Mucosa of descending colon (tissue), 3 donors: ENCODE measurements around the gene SPCS3. TPM values are rescaled to one million over a fixed set of nuclear protein-coding genes. Genes with fewer than 3 reads are reported as not detected.

Source experiments
- ATAC-seq: fragments of 200-7000 bp; cut with Tn5 transposase; one replicate; pipeline ENCODE4 v1.9.1; 2020; ENCODE audit warnings: mild to moderate bottlenecking, moderate library complexity
- DNase-seq, 3 donors: peaks; one replicate each; pipeline ENCODE4 v3.0.0-alpha.2; 2020
- H3K36me3 ChIP-seq: fragments of 200-600 bp; one replicate; pipeline ENCODE4 v1.8.0; 2021; ENCODE audit warnings: low read depth, mild to moderate bottlenecking
- H3K4me1 ChIP-seq: fragments of 200-600 bp; one replicate; pipeline ENCODE4 v1.8.0; 2021; ENCODE audit warnings: low read depth, mild to moderate bottlenecking
- H3K4me3 ChIP-seq: fragments of 200-600 bp; one replicate; pipeline ENCODE4 v1.8.0; 2021; ENCODE audit warnings: mild to moderate bottlenecking
- H3K9me3 ChIP-seq: fragments of 200-600 bp; one replicate; pipeline ENCODE4 v1.8.0; 2021; ENCODE audit warnings: mild to moderate bottlenecking
- intact Hi-C, 2 donors: fragments of 100-400 bp; cut with DNase I in 1 of 2; cut with micrococcal nuclease in 1 of 2; formaldehyde crosslinking; loops; one replicate each; pipeline versions ENCODE4 v1.11.0 to v1.11.1; 2022; cut with DNase I, micrococcal nuclease
- total RNA-seq, 3 donors: library from RNA; stranded (reverse); fragmentation: NEBNext Ultra II Directional in 2 of 3; extraction: Animal tissue kit (Norgen Biotek cat#: 25700) in 2 of 3; gene quantifications; one replicate each; pipeline versions ENCODE4 v1.2.1 to v1.2.4, GENCODE V29; 2021 to 2023
- TF ChIP-seq, protein P1 (sequence below): fragments of 200-600 bp; IDR thresholded peaks from one replicate; pipeline ENCODE4 v1.8.0; 2022; ENCODE audit warnings: antibody characterized with exemption, mild to moderate bottlenecking
- donor health status: DM: no; HTN: no; CAD: no; lungs with moderate emphysema.
- donor health status: DM: no; HTN: no; CAD: no.
- donor health status: DM: no; HTN: yes; CAD: no.

The SPCS3 gene
- total RNA-seq, 3 donors from 2014 or later: 72.6 to 152 (median 102) TPM

DNA sequence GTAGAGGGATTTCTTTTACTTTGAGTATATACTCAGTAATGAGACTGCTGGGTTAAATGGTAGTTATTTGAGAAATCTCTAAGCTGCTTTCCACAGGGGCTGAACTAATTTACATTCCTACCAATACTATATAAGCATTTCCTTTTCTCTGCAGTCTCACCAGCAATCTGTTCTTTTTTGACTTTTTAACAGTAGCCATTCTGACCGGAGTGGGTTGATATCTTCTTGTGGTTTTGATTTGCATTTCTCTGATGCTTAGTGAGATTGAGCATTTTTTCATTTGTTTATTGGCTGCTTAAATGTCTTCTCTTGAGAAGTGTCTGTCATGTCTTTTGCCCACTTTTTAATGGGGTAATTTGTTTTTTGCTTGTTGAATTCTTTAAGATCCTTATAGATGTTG lies 43.3 kb downstream of the SPCS3 start:
- no peak overlapping the region for H3K4me3 ChIP-seq
- intact Hi-C loops: no loop called here
- no peaks in the 10 kb centered on the region for H3K4me1 ChIP-seq
- DNase-seq (no peak), ATAC-seq (no peak)
- TF ChIP-seq, protein P1, sequence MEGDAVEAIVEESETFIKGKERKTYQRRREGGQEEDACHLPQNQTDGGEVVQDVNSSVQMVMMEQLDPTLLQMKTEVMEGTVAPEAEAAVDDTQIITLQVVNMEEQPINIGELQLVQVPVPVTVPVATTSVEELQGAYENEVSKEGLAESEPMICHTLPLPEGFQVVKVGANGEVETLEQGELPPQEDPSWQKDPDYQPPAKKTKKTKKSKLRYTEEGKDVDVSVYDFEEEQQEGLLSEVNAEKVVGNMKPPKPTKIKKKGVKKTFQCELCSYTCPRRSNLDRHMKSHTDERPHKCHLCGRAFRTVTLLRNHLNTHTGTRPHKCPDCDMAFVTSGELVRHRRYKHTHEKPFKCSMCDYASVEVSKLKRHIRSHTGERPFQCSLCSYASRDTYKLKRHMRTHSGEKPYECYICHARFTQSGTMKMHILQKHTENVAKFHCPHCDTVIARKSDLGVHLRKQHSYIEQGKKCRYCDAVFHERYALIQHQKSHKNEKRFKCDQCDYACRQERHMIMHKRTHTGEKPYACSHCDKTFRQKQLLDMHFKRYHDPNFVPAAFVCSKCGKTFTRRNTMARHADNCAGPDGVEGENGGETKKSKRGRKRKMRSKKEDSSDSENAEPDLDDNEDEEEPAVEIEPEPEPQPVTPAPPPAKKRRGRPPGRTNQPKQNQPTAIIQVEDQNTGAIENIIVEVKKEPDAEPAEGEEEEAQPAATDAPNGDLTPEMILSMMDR: no peak
- no peaks in the 10 kb centered on the region for H3K9me3 ChIP-seq
- H3K36me3 ChIP-seq: no peaks in the 10 kb centered on the region

DNA sequence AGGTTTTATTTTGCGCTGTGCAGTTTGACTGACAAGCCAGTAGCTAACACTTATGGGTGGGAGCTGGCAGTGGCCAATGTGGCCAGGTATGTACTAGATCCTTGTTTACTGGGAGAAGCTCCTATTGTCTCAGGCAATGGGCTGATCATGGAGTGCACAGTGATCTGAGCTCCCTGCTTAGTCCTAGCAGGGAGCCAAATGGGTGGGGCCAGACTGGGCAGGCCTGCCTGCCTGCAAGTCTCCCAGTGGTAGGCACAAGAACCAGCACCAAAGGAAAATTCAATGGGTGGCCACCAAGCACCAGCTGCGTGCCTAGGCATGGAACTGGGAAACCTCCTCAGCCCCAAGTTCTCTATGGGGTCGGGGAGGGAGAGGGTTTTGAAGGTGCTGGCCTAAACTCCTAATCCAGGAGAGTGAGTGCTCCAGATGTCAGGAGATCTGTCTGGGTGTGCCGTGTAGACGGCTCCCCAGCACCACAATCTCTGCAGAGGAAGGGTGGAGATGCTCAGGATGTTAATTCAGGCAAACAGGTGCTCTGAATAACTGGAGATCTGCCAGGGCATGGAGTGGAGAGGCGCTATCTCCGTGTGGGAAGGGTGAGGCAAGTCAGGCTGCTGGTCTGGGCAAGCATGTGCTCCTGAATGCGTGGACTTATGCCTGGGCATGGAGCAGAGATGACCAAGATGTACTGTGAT lies 48.2 kb downstream of the SPCS3 start:
- no peak for DNase-seq
- H3K4me3 ChIP-seq: no peak overlapping the region
- no peak for ATAC-seq
- no peaks in the 10 kb centered on the region for H3K4me1 ChIP-seq
- intact Hi-C loops: no loop called here
- no peaks in the 10 kb centered on the region for H3K36me3 ChIP-seq
- H3K9me3 ChIP-seq: no peaks in the 10 kb centered on the region
- TF ChIP-seq, protein P1: no peak

DNA sequence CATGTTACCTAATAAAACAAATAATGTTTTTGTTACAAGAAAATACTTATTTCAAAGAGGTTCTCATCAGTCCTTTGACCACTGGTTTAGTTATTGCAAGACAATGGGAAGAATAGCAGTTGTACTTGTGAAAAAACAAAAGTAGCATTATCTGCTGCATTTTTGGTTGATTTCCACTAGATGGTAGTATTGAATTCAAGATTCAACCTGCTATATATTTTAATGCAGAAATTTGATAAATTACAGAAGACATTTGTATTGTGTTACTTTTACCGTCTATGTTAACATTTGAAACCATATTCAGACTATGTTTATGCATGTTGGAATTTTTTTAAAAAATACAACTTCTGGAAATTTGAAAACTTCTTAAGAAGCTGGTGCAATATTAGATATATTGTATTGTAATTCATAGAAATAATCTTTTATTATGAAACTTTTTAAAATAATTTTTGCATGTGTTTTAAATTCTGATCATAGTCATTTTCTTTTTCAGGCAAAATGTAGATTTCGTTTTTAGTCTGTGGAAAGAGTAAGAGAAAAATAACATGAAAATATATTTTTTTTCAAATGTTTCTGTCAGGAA lies 56.4 kb downstream of the SPCS3 start:
- Histone ChIP-seq H3K4me3 (no peak overlapping the region), H3K4me1 (no peaks in the 10 kb centered on the region), H3K36me3 (no peaks in the 10 kb centered on the region), H3K9me3 (no peaks in the 10 kb centered on the region)
- DNase-seq (no peak), ATAC-seq (no peak)
- TF ChIP-seq, protein P1: peak; percentile 17
- intact Hi-C loops: loop anchor here (10.0 kb wide), 1 partner anchor 669 kb away; no protein-coding TSS in a partner anchor

DNA sequence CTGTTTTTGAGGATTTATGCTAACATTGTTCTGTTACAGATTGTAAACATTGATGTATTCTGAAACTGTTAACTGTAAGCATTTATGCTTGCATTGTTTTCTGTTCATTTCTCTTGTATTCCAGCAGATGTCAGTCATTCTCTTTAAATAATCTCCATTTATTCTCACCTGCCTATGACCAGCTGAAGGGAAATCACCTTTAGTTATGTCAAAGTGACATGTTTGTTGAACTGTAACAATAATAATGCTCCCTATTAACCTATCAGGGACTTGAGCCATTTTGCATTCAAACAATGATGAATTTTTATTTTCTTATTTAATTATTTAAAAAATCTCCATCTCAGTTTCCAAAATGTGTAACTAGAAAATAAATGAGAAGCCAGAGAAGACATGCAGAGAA lies 58.0 kb downstream of the SPCS3 start:
- H3K4me1 ChIP-seq: no peaks in the 10 kb centered on the region
- DNase-seq (no peak), ATAC-seq (no peak)
- TF ChIP-seq, protein P1: no peak
- H3K4me3 ChIP-seq: no peak overlapping the region
- no peaks in the 10 kb centered on the region for H3K36me3 ChIP-seq
- no peaks in the 10 kb centered on the region for H3K9me3 ChIP-seq
- intact Hi-C loops: loop anchor here (10.0 kb wide), 1 partner anchor 667 kb away; no protein-coding TSS in a partner anchor

DNA sequence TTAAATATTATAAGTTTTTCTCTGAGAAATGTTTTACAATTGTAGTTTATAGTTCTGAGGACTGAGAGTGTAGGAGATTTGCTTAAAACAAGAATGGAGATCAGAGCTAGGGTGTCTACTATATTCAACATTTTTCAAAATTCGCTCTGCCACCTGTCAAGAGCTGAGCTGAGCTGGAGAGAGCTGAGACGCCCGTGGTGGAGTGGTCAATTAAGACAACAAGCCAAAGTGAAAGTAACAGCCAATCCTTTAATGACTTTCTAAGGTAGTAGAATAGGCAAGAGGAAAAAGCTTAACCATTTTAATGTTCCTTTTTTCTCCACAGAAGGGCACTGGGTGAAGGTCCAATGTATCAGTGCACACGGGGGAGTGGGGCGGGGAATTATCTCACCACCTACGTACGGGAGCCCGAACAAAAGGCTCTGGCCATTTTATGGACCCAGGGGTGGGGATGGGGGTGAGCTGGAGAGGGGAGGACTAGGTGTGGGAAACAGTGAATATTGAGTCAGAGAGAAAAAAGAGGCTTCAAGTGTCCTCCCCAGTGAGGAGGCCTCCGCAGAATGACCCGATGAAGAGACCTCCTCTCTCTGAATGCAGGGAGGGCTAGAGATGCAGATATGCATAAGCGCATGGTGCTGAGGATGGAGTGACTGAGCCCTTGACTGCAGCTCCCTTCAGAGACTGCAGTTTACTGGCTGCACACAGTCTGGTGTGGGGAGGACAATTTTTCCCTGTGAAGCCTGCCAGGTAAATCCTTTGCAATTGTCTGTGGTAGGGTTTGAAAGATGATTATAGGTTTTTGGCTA lies 60.8 kb downstream of the SPCS3 start:
- no peak overlapping the region for H3K4me3 ChIP-seq
- no peak for DNase-seq
- no peaks in the 10 kb centered on the region for H3K4me1 ChIP-seq
- ATAC-seq: no peak
- H3K9me3 ChIP-seq: no peaks in the 10 kb centered on the region
- TF ChIP-seq, protein P1: no peak
- no peaks in the 10 kb centered on the region for H3K36me3 ChIP-seq
- intact Hi-C loops: no loop called here

Other genes starting within 250 kb of the SPCS3 start
- under 1 TPM in 1 of 3 donors, not detected in 2; 0.57 TPM for gene SPATA4, start 124.4 kb upstream of the SPCS3 start, total RNA-seq
- 10 to 100 TPM in 1 of 3 donors, under 1 TPM in 2; 0.75 to 13.2 (median 0.96) TPM for gene ASB5, start 50.7 kb upstream of the SPCS3 start, total RNA-seq